ENCODE results near the gene ADPRH.

Gene ADPRH

GRCh38 chr3:119636249-119636648 lies 57.0 kb downstream of the ADPRH start:
- no peak overlapping the region for H3K4me3 Mint-ChIP-seq
- H3K36me3 Mint-ChIP-seq, result peaks cover 4% of the 10 kb centered on the region
- no peaks in the 10 kb centered on the region for H3K27me3 Mint-ChIP-seq
- H3K4me1 Mint-ChIP-seq, result peaks cover 17% of the 10 kb centered on the region
- no peak overlapping the region for H3K27ac Mint-ChIP-seq
- ATAC-seq (ENCODE audit: low read depth), result no peak
- H3K9me3 Mint-ChIP-seq, result no peaks in the 10 kb centered on the region
- DNase-seq (ENCODE audit: low spot score in 2 of 2), result no peak

GRCh38 chr3:119636891-119637611 lies 57.8 kb downstream of the ADPRH start:
- H3K27me3 Mint-ChIP-seq, result no peaks in the 10 kb centered on the region
- no peak overlapping the region for H3K4me3 Mint-ChIP-seq
- peak overlapping the region; percentile 39 for H3K27ac Mint-ChIP-seq
- H3K4me1 Mint-ChIP-seq, result peaks cover 16% of the 10 kb centered on the region
- ATAC-seq (ENCODE audit: low read depth), result no peak
- no peak for DNase-seq (ENCODE audit: low spot score in 2 of 2)
- no peaks in the 10 kb centered on the region for H3K9me3 Mint-ChIP-seq
- H3K36me3 Mint-ChIP-seq, result peaks cover 4% of the 10 kb centered on the region

- H3K27ac Mint-ChIP-seq, result peak overlapping the region; percentile 87
- peak overlapping the region; percentile 78 for H3K4me3 Mint-ChIP-seq
- no peaks in the 10 kb centered on the region for H3K27me3 Mint-ChIP-seq
- DNase-seq (ENCODE audit: low spot score in 2 of 2) (peak in 1 of 2 donors; percentile 20), ATAC-seq (ENCODE audit: low read depth) (peak; percentile 63)
- peaks cover 4% of the 10 kb centered on the region for H3K36me3 Mint-ChIP-seq
- H3K4me1 Mint-ChIP-seq, result peaks cover 14% of the 10 kb centered on the region
- no peaks in the 10 kb centered on the region for H3K9me3 Mint-ChIP-seq
Measured at GRCh38 chr3:119637679-119638477, 58.6 kb downstream of the ADPRH start.
